Astrocyte (in vitro differentiated cells and primary cell): ENCODE results near the gene PLA1A. TPM values are rescaled to one million over a fixed set of nuclear protein-coding genes. Genes with fewer than 3 reads are reported as not detected.

Experiments used
- DNase-seq: peaks from one replicate; pipeline ENCODE4 v3.0.0-alpha.2; 2010; ENCODE audit warnings: low read depth
- FAIRE-seq: peaks from 2 replicates; lab custom pipeline; 2011; peaks lifted over from hg19 to GRCh38; lab: Jason Lieb, UNC
- H2AFZ ChIP-seq: 2 replicates; pipeline ENCODE4 v1.6.0; 2012; ENCODE audit warnings: low read depth, low read length, inconsistent platforms
- H3K27ac ChIP-seq: 2 replicates; pipeline ENCODE4 v1.5.1; 2011; ENCODE audit warnings: low read depth, low read length, inconsistent platforms
- H3K27me3 ChIP-seq: 2 replicates; pipeline ENCODE4 v1.6.0; 2011; ENCODE audit warnings: low read length, inconsistent platforms; ENCODE audit not compliant: insufficient read depth
- H3K36me3 ChIP-seq: 2 replicates; pipeline ENCODE4 v1.5.1; 2011; ENCODE audit warnings: low read length, inconsistent platforms; ENCODE audit not compliant: insufficient read depth
- H3K4me1 ChIP-seq: 2 replicates; pipeline ENCODE4 v1.5.1; 2011; ENCODE audit warnings: low read length, inconsistent platforms; ENCODE audit not compliant: insufficient read depth
- H3K4me2 ChIP-seq: 2 replicates; pipeline ENCODE4 v1.6.0; 2012; ENCODE audit warnings: low read length, inconsistent platforms
- H3K4me3 ChIP-seq: 2 replicates; pipeline ENCODE4 v1.5.1; 2011; ENCODE audit warnings: low read depth, mild to moderate bottlenecking, low read length, inconsistent platforms; ENCODE audit not compliant: insufficient read depth
- H3K79me2 ChIP-seq: 2 replicates; pipeline ENCODE4 v1.6.0; 2012; ENCODE audit warnings: mild to moderate bottlenecking, low read length, inconsistent platforms; ENCODE audit not compliant: insufficient read depth
- H3K9ac ChIP-seq: 2 replicates; pipeline ENCODE4 v1.6.0; 2012; ENCODE audit warnings: mild to moderate bottlenecking, low read length, inconsistent platforms
- H3K9me3 ChIP-seq: 2 replicates; pipeline ENCODE4 v1.5.1; 2012; ENCODE audit warnings: low read depth, mild to moderate bottlenecking, low read length, inconsistent platforms; ENCODE audit not compliant: insufficient read depth
- H4K20me1 ChIP-seq: 2 replicates; pipeline ENCODE4 v1.6.0; 2012; ENCODE audit warnings: low read length, inconsistent platforms; ENCODE audit not compliant: insufficient read depth
- H3K27ac Mint-ChIP-seq: one replicate; pipeline ENCODE4 v1.8.0; 2021; ENCODE audit warnings: mild to moderate bottlenecking, mixed read lengths; ENCODE audit not compliant: unreplicated experiment
- H3K27me3 Mint-ChIP-seq: one replicate; pipeline ENCODE4 v1.8.0; 2021; ENCODE audit warnings: low read depth, mixed read lengths; ENCODE audit not compliant: unreplicated experiment
- H3K36me3 Mint-ChIP-seq: one replicate; pipeline ENCODE4 v1.8.0; 2021; ENCODE audit warnings: low read depth, mixed read lengths; ENCODE audit not compliant: unreplicated experiment
- H3K4me1 Mint-ChIP-seq: one replicate; pipeline ENCODE4 v1.8.0; 2021; ENCODE audit warnings: low read depth, mixed read lengths; ENCODE audit not compliant: unreplicated experiment
- H3K4me3 Mint-ChIP-seq: one replicate; pipeline ENCODE4 v1.8.0; 2021; ENCODE audit warnings: mild to moderate bottlenecking, moderate library complexity, mixed read lengths; ENCODE audit not compliant: unreplicated experiment
- H3K9me3 Mint-ChIP-seq: one replicate; pipeline ENCODE4 v1.8.0; 2021; ENCODE audit warnings: mild to moderate bottlenecking, mixed read lengths; ENCODE audit not compliant: unreplicated experiment
- EZH2 ChIP-seq: IDR thresholded peaks from 2 replicates; pipeline ENCODE4 v1.6.1; 2012; ENCODE audit warnings: mild to moderate bottlenecking, low read length, inconsistent platforms; ENCODE audit not compliant: insufficient read depth
- total RNA-seq: library from RNA; stranded (reverse); gene quantifications from 2 replicates; pipeline ENCODE4 v1.2.1, GENCODE V29; 2021
- TF ChIP-seq, protein P1 (sequence below): IDR thresholded peaks from 2 replicates; pipeline ENCODE4 v1.5.1; 2011; ENCODE audit warnings: low read depth, mild to moderate bottlenecking, inconsistent platforms, low read length, moderate library complexity; ENCODE audit not compliant: insufficient read depth

Gene PLA1A
- total RNA-seq, 1 donor from 2014 or later = 0.91 TPM

DNA sequence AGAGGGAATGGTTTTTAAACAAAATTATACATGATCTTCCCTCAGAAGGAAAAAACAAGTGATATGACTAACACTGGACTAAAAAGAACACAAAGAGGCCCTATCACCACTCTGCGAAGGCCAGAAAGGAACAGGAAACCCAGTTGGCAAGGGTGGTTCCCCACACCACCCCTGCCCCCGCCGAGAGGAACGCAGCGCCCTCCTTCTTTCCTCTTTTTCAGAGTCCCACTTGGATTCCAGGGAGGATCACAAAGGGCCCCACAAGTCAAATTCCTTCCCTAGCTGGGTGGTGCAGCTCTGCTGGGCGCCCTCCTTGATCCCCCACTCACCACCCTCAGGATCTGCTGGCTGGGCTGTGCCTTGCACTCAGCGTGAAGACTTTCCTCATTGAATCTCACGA, 29.8 kb downstream of the PLA1A start:
- no peaks in the 10 kb centered on the region for H3K36me3 Mint-ChIP-seq
- FAIRE-seq = no peak
- Histone ChIP-seq H3K9ac (no peak overlapping the region), H3K4me1 (peaks cover 10% of the 10 kb centered on the region), H3K4me3 (no peak overlapping the region), H3K27me3 (no peaks in the 10 kb centered on the region), H4K20me1 (no peaks in the 10 kb centered on the region), H3K9me3 (no peaks in the 10 kb centered on the region), H3K4me2 (no peak overlapping the region), H3K36me3 (no peaks in the 10 kb centered on the region), H3K79me2 (no peaks in the 10 kb centered on the region), H2AFZ (no peak overlapping the region), H3K27ac (no peak overlapping the region)
- H3K4me3 Mint-ChIP-seq = no peak overlapping the region
- no peaks in the 10 kb centered on the region for H3K9me3 Mint-ChIP-seq
- peaks cover 35% of the 10 kb centered on the region for H3K4me1 Mint-ChIP-seq
- peaks cover 3% of the 10 kb centered on the region for H3K27me3 Mint-ChIP-seq
- no peak overlapping the region for H3K27ac Mint-ChIP-seq
- no peak for DNase-seq
- TF ChIP-seq, protein P1, sequence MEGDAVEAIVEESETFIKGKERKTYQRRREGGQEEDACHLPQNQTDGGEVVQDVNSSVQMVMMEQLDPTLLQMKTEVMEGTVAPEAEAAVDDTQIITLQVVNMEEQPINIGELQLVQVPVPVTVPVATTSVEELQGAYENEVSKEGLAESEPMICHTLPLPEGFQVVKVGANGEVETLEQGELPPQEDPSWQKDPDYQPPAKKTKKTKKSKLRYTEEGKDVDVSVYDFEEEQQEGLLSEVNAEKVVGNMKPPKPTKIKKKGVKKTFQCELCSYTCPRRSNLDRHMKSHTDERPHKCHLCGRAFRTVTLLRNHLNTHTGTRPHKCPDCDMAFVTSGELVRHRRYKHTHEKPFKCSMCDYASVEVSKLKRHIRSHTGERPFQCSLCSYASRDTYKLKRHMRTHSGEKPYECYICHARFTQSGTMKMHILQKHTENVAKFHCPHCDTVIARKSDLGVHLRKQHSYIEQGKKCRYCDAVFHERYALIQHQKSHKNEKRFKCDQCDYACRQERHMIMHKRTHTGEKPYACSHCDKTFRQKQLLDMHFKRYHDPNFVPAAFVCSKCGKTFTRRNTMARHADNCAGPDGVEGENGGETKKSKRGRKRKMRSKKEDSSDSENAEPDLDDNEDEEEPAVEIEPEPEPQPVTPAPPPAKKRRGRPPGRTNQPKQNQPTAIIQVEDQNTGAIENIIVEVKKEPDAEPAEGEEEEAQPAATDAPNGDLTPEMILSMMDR = no peak
- no peak for TF ChIP-seq EZH2

DNA sequence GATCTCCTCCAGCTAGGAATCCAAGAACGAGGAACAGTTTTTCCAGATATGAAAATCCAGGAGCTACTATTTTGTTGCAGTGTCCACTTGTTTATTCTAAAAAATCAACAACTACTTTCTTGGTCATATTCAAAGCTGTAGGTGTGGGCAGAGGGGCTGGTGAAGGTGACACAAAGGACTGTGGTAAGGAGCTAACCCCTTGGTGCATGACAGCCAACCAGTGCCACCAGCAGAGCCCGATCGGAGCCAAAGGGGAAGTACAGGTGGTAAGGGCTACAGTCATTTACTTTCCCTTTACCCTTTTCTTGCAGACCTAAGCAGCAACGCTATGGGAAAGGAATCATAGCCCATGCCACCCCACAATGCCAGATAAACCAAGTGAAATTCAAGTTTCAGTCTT, 30.7 kb downstream of the PLA1A start:
- H4K20me1 ChIP-seq = no peaks in the 10 kb centered on the region
- H3K4me3 ChIP-seq = no peak overlapping the region
- Mint-ChIP-seq H3K4me1 (peaks cover 35% of the 10 kb centered on the region), H3K36me3 (no peaks in the 10 kb centered on the region), H3K4me3 (no peak overlapping the region), H3K9me3 (no peaks in the 10 kb centered on the region), H3K27ac (no peak overlapping the region), H3K27me3 (peaks cover 3% of the 10 kb centered on the region)
- H3K79me2 ChIP-seq = no peaks in the 10 kb centered on the region
- DNase-seq (no peak), FAIRE-seq (no peak)
- H3K27ac ChIP-seq = no peak overlapping the region
- peaks cover 10% of the 10 kb centered on the region for H3K4me1 ChIP-seq
- no peak overlapping the region for H3K9ac ChIP-seq
- no peaks in the 10 kb centered on the region for H3K36me3 ChIP-seq
- no peaks in the 10 kb centered on the region for H3K27me3 ChIP-seq
- H2AFZ ChIP-seq = no peak overlapping the region
- no peak overlapping the region for H3K4me2 ChIP-seq
- no peaks in the 10 kb centered on the region for H3K9me3 ChIP-seq
- no peak for TF ChIP-seq EZH2
- TF ChIP-seq, protein P1 = no peak

DNA sequence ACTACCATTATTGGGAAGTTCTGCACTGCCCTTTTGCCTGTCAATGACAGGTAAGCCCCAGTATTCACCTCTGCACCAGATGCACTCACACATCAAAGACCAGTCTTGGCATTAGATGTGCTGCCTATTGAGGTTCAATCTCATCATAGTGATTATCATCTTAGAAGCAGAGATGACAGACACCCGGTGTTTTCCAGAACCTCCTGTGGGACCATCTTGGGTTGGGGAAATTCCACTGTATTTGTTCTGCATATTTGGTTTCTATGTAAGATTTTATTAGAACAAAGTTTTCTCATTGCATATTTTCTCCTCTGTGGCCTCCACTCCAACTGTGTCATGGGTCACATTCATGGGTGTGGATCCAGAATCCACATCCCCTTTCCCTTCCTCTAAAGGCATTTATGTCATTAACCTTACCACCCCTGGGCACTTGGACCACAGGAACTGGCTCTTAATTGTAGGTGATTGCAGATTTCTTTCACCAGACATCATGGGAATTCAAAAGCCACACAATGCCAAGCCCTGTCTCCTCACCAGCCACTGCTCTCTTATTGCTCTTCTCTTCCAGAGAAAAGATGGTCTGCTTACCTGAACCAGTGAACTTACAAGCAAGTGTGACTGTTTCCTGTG, 31.2 kb downstream of the PLA1A start:
- no peak overlapping the region for H3K27ac ChIP-seq
- H3K4me2 ChIP-seq = no peak overlapping the region
- H4K20me1 ChIP-seq = no peaks in the 10 kb centered on the region
- H3K36me3 ChIP-seq = no peaks in the 10 kb centered on the region
- Mint-ChIP-seq H3K9me3 (no peaks in the 10 kb centered on the region), H3K4me1 (peaks cover 35% of the 10 kb centered on the region), H3K27me3 (peaks cover 3% of the 10 kb centered on the region), H3K4me3 (no peak overlapping the region), H3K27ac (peak overlapping the region; percentile 6), H3K36me3 (no peaks in the 10 kb centered on the region)
- no peak overlapping the region for H3K4me3 ChIP-seq
- no peak for TF ChIP-seq EZH2
- TF ChIP-seq, protein P1 = no peak
- H3K79me2 ChIP-seq = no peaks in the 10 kb centered on the region
- FAIRE-seq = no peak
- peaks cover 10% of the 10 kb centered on the region for H3K4me1 ChIP-seq
- H3K9me3 ChIP-seq = no peaks in the 10 kb centered on the region
- H3K27me3 ChIP-seq = no peaks in the 10 kb centered on the region
- DNase-seq = peak; percentile 63
- no peak overlapping the region for H2AFZ ChIP-seq
- H3K9ac ChIP-seq = no peak overlapping the region
